C4-2B (cell line): Measurements from ENCODE around the gene TMEM100.

Experiments
- H3K27ac ChIP-seq: fragments of 450-650 bp; 2 replicates; pipeline ENCODE4 v1.5.1; 2017
- ZFX ChIP-seq: fragments of 450-650 bp; IDR thresholded peaks from 2 replicates; pipeline ENCODE4 v1.6.1; 2017
- TF ChIP-seq, protein P1 (sequence below): fragments of 450-650 bp; conservative IDR thresholded peaks from 2 replicates; pipeline ENCODE4 v1.5.1; 2017; ENCODE audit warnings: mild to moderate bottlenecking

The TMEM100 gene

DNA sequence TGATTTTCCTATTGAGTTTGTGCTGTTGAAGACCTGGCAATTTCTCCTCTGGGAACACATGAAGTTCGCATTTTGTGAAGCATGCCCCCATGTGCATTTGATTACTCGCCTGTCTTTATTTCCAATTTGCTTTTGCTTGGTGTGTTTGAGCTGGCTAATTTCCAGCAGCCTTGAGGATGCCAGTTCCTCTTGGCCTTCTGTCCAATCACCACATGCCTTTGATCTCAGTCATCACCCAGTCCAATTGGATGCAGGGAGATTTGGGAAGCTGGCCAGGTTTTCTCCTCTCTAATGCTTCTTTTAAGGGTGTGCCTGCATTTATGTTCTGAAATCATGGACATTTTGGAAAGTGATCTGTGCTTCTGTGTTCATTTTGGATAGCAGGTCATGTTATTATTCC is 3.8 kb upstream of the TMEM100 start:
- peak overlapping the region; percentile 29; the same call in 1 of the 2 replicates for H3K27ac ChIP-seq
- TF ChIP-seq ZFX = no peak
- TF ChIP-seq, protein P1, sequence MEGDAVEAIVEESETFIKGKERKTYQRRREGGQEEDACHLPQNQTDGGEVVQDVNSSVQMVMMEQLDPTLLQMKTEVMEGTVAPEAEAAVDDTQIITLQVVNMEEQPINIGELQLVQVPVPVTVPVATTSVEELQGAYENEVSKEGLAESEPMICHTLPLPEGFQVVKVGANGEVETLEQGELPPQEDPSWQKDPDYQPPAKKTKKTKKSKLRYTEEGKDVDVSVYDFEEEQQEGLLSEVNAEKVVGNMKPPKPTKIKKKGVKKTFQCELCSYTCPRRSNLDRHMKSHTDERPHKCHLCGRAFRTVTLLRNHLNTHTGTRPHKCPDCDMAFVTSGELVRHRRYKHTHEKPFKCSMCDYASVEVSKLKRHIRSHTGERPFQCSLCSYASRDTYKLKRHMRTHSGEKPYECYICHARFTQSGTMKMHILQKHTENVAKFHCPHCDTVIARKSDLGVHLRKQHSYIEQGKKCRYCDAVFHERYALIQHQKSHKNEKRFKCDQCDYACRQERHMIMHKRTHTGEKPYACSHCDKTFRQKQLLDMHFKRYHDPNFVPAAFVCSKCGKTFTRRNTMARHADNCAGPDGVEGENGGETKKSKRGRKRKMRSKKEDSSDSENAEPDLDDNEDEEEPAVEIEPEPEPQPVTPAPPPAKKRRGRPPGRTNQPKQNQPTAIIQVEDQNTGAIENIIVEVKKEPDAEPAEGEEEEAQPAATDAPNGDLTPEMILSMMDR = no peak

- H3K27ac ChIP-seq = no peak overlapping the region
- TF ChIP-seq, protein P1 = no peak
- TF ChIP-seq ZFX = no peak
Measured at GRCh38 chr17:55723488-55723848, 804 bp upstream of the TMEM100 start.

- no peak for TF ChIP-seq ZFX
- TF ChIP-seq, protein P1 = no peak
- H3K27ac ChIP-seq = no peak overlapping the region
Measured at GRCh38 chr17:55722016-55722736, 488 bp downstream of the TMEM100 start.

DNA sequence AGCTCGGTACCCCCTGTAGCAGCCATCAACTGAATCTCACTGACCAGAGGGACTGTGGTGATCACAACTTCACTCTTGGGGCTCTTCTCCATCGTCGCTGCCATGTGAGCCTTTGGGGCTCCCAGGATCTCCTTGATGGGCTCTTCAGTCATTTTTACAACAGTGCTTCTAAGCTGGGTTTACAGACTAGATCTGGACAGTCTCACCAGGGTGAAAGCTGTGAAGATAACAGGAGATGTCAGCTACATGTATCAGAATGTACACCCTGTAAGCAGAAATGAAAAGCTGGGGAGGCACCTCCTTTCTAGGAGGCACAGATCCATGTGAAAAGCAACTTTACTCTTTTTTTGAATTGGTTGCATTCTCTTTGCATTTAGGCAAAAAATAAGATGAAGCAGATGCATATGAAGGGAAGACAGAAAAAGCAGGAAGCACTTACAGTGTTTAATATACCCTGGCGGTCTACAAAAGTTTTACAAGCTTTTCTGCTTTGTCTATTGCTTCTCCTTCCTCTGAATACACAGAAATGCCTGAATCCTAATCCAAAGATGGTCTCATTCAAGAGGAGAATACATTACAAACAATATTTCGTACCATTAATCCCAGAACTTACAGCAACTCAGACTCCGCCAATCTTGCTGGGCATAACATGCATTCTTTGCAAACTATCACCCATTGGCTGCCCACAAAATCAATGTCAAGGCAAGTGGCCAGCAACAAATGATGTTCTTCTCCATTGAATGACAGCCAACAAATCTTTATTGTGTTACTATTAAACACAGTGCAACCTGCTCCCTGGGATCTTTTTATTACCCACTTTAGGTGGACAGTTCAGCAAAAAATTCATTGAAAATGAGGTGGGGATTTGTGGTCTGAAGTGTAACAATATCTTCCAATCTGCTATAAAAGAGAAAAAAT is 1.5 kb downstream of the TMEM100 start:
- TF ChIP-seq ZFX = no peak
- TF ChIP-seq, protein P1 = 0 out of 2 replicates have a peak, but pooled peaks have one; percentile 6
- no peak overlapping the region for H3K27ac ChIP-seq

GRCh38 chr17:55717898-55718735 is 4.5 kb downstream of the TMEM100 start:
- TF ChIP-seq, protein P1 = peak; percentile 91
- TF ChIP-seq ZFX = no peak

DNA sequence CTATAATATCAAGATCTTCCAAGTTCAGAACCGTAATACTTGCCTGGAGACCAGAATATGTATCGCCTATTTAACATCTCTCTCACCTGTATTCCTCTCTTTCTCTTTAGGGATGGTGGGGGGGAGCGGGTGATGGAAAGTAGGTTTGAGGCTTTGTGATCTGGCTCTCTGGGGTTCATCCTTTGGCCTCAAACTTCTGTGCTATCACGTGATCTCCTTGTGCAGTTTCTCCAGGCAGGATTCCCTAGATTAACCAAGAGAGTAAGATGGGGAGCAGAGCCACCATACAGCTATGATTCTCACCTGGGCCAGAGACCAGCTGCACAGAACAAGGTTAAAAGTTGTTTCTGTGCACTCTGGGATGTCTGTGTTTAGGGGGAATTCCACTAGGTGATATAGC is 5.2 kb downstream of the TMEM100 start:
- H3K27ac ChIP-seq = no peak overlapping the region
- TF ChIP-seq, protein P1 = no peak
- no peak for TF ChIP-seq ZFX

More at GRCh38 chr17:55717898-55718735, 4.5 kb downstream of the TMEM100 start:
- H3K27ac ChIP-seq = no peak overlapping the region
